Middle frontal gyrus (tissue), 1 donor: ENCODE data around the gene CCT8L2.
"Not testable (repeated sequence)": the region's sequence is repeated elsewhere in the genome, so short reads cannot be mapped to it uniquely, and the experiment has no call there.

ENCODE experiments used
- DNase-seq: peaks from one replicate; pipeline ENCODE4 v3.0.0-alpha.2; 2015; ENCODE audit warnings: low spot score; ENCODE audit errors: extremely low spot score

Gene CCT8L2

DNA sequence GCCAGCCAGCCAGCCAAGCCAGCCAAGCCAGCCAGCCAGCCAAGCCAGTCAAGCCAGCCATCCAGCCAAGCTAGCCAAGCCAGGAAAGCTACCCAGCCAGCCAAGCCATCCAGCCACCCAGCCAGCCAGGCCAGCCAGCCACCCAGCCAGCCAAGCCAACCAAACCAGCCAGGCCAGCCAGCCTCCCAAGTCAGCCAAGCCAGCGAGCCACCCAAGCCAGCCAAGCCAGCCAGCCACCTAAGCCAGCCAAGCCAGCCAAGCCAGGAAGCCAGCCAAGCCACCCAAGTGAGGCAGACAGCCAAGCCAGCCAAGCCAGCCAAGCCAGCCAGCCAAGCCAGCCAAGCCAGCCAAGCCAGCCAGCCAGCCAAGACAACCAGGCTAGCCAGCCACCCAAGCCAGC, 32.6 kb downstream of the CCT8L2 start:
- DNase-seq, result not testable (repeated sequence)

DNA sequence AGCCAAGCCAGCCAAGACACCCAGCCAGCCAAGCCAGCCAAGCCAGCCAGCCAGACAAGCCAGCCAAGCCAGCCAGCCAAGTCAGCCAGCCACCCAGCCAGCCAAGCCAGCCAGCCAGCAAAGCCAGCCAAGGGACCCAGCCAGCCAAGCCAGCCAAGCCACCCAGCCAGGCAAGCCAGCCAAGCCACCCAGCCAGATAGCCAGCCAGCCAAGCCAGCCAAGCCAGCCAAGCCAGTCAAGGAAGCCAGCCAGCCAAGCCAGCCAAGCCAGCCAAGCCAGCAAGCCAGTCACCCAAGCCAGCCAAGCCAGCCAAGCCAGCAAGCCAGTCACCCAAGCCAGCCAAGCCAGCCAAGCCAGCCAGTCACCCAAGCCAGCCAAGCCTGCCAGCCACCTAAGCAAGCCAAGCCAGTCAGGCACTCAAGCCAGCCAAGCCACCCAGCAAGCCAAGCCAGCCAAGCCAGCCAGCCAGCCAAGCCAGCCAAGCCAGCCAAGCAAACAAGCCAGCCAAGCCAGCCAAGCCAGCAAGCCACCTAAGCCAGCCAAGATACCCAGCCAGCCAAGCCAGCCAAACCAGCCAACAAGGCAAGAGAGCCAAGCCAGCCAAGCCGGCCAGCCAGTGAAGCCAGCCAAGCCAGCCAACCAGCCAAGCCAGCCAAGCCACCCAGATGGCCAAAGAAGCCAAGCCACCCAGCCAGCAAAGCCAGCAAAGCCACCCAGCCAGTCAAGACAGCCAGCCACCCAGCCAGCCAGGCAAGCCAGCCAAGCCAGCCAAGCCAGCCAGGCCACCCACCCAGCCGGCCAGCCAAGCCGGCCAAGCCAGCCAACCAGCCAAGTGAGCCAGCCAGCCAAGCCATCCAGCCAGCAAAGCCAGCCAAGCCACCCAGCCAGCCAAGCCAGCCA, 33.3 kb downstream of the CCT8L2 start:
- DNase-seq, result no peak

DNA sequence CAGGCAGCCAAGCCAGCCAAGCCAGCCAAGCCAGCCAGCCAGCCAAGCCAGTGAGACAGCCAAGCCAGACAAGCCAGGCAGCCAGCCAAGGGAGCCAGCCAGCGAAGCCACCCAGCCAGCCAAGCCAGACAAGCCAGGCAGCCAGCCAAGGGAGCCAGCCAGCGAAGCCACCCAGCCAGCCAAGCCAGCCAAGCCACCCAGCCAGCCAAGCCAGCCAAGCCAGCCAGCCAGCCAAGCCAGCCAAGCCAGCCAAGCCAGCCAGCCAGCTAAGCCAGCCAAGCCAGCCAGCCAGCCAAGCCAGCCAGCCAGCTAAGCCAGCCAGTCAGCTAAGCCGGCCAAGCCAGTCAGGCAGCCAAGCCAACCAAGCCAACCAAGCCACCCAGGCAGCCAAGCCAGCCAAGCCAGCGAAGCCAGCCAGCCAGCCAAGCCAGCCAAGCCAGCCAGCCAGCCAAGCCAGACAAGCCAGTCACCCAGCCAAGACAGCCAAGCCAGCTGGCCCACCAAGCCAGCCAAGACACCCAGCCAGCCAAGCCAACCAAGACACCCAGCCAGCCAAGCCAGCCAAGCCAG, 34.1 kb downstream of the CCT8L2 start:
- DNase-seq, result not testable (repeated sequence)

DNA sequence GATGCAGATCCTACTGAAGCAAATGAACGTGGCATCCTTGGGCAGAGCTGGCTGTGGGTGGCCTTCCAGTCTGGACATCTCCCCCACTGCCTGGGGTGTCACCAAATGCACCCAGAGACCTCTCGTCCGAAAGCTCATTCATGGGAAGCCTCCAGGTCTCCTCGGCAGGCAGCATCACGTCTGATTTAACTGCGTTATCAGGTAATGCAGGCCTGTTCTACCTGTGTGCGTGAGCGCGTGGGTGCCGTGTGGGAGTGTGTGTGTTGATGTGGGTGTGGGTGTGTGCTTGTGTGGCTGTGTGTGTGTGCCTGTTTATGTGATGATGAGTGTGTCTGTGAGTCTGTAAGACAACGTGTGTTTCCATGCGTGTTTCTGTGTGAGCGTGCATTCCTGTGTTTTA, 35.1 kb downstream of the CCT8L2 start:
- not testable (repeated sequence) for DNase-seq

DNA sequence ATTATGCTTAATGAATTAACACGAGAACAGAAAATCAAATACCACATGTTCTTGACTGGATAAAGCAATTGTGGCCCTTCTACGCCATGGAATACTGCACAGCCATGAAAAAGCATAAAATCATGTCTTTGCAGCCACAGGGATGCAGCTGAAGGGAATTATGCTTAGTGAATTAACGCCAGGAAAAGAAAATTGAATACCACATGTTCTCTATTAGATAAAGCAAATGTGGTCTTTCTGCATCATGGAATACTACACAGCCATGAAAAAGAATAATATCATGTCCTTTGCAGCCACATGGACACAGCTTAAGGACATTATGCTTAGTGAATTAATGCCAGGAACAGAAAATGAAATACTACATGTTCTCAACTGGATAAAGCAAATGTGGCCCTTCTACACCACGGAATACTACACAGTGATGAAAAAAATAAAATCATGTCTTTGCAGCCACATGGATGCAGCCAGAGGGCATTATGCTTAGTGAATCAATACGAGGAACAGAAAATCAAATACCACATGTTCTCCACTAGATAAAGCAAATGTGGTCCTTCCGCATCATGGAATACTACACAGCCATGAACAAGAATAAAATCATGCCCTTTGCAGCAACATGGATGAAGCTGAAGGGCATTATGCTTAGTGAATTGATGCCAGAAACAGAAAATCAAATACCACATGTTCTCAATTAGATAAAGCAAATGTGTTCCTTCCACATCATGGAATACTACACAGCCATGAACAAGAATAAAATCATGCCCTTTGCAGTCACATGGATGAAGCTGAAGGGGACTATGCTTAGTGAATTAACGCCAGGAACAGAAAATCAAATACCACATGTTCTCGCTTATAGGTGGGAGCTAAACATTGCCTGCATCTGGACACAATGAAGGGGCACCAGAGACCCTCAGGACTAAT, 37.3 kb downstream of the CCT8L2 start:
- not testable (repeated sequence) for DNase-seq

DNA sequence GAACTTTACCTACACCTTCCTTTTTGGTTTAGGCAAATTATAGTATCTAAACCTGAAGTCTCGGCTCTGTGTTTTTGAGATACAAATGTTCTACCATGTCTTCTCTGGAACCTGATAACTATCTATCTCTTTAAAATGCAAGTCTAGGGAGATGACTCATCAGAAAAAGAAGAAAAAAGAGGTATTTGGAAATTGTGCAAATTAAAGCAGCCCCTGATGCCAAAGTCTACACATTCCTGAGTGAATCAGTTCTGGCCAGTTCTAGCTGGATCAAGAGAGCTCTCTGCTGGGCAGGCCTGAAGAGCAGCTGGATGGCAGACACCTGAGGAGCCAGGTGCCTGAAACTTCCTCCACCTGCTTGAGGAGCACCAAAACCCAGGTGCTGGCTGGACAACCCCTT, 49.3 kb downstream of the CCT8L2 start:
- not testable (repeated sequence) for DNase-seq
